Activated CD4-positive, CD25-positive, alpha-beta regulatory T cell treated with anti-CD3 and anti-CD28 coated beads, Interleukin-2, amount 50 U/mL, for 24 hours (primary cell): ENCODE data around the gene ATRN.
"Not testable (repeated sequence)": the region's sequence is repeated elsewhere in the genome, so short reads cannot be mapped to it uniquely, and the experiment has no call there.

Experiments used
- ATAC-seq, 2 donors: fragments of 150-1000 bp; cut with Tn5 transposase; one replicate each; pipeline ENCODE4 v1.10.0; 2021; ENCODE audit warnings: mild to moderate bottlenecking in 1 of 2, moderate library complexity in 1 of 2

Gene ATRN

GRCh38 chr20:3572151-3572550 lies 101.3 kb downstream of the ATRN start:
- ATAC-seq: no peak

GRCh38 chr20:3576363-3576762 lies 105.5 kb downstream of the ATRN start:
- no peak for ATAC-seq

- no peak for ATAC-seq
These were observed 106.5 kb downstream of the ATRN start for GRCh38 chr20:3577366-3577765.

- ATAC-seq: no peak
These were observed 109.6 kb downstream of the ATRN start for GRCh38 chr20:3580412-3580811.

- ATAC-seq: no peak
These were observed 112.9 kb downstream of the ATRN start for GRCh38 chr20:3583765-3584164.

GRCh38 chr20:3586093-3586492 lies 115.3 kb downstream of the ATRN start:
- no peak for ATAC-seq

- no peak for ATAC-seq
These were observed 119.3 kb downstream of the ATRN start for GRCh38 chr20:3590164-3590563.

GRCh38 chr20:3592931-3593330 lies 122.1 kb downstream of the ATRN start:
- no peak for ATAC-seq

GRCh38 chr20:3595541-3595940 lies 124.7 kb downstream of the ATRN start:
- no peak for ATAC-seq

- no peak for ATAC-seq
These were observed 132.3 kb downstream of the ATRN start for GRCh38 chr20:3603108-3603507.

- not testable (repeated sequence) for ATAC-seq
These were observed 134.6 kb downstream of the ATRN start for GRCh38 chr20:3605386-3605886.

GRCh38 chr20:3606021-3606420 lies 135.2 kb downstream of the ATRN start:
- ATAC-seq: no peak

GRCh38 chr20:3611901-3612300 lies 141.1 kb downstream of the ATRN start:
- ATAC-seq: no peak

GRCh38 chr20:3612795-3613572 lies 142.2 kb downstream of the ATRN start:
- ATAC-seq: no peak

- ATAC-seq: no peak
These were observed 143.1 kb downstream of the ATRN start for GRCh38 chr20:3613821-3614440.

- no peak for ATAC-seq
These were observed 143.6 kb downstream of the ATRN start for GRCh38 chr20:3614466-3614865.

- not testable (repeated sequence) for ATAC-seq
These were observed 144.5 kb downstream of the ATRN start for GRCh38 chr20:3615171-3615840.

GRCh38 chr20:3616250-3616649 lies 145.4 kb downstream of the ATRN start:
- no peak for ATAC-seq

- no peak for ATAC-seq
These were observed 150.3 kb downstream of the ATRN start for GRCh38 chr20:3621111-3621510.

- no peak for ATAC-seq
These were observed 151.6 kb downstream of the ATRN start for GRCh38 chr20:3622406-3622805.

GRCh38 chr20:3627476-3627875 lies 156.7 kb downstream of the ATRN start:
- no peak for ATAC-seq

GRCh38 chr20:3628502-3629314 lies 157.9 kb downstream of the ATRN start:
- ATAC-seq: no peak

- no peak for ATAC-seq
These were observed 159.1 kb downstream of the ATRN start for GRCh38 chr20:3629893-3630292.
